ENCODE results near the gene TRAT1. TPM values are rescaled to one million over a fixed set of nuclear protein-coding genes. Genes with fewer than 3 reads are reported as not detected.

The TRAT1 gene
- total RNA-seq, 1 donor from 2014 or later: not detected

DNA sequence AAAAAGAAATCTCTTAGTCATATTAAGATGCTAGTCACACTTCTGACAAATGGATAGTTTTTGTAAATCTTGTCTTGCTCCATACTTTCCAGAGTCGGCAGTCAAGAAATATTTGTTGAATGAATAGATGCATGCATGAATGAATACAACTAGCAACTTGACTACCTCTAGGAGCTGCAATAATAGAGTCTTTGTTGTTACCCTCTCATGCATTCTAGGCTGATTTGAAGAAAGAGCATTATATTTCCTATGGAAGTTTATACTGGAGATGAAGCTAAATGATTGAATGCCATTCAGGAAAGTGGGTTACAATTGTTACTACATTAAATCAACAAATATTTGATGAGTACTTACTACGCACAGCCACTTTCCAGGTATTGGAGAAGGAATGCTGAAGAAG, 18.1 kb upstream of the TRAT1 start:
- no peak overlapping the region for H3K4me3 Mint-ChIP-seq
- ChIA-PET POLR2A (no interaction called here), CTCF (no interaction called here)
- intact Hi-C loops (cut with micrococcal nuclease): no loop called here
- no peaks in the 10 kb centered on the region for H3K36me3 Mint-ChIP-seq (ENCODE audit: low read depth)
- H3K4me1 Mint-ChIP-seq: no peaks in the 10 kb centered on the region
- no peak overlapping the region for H3K27ac Mint-ChIP-seq
- ATAC-seq (ENCODE audit: low read depth) (no peak), DNase-seq (no peak)
- TF ChIP-seq, protein P1, sequence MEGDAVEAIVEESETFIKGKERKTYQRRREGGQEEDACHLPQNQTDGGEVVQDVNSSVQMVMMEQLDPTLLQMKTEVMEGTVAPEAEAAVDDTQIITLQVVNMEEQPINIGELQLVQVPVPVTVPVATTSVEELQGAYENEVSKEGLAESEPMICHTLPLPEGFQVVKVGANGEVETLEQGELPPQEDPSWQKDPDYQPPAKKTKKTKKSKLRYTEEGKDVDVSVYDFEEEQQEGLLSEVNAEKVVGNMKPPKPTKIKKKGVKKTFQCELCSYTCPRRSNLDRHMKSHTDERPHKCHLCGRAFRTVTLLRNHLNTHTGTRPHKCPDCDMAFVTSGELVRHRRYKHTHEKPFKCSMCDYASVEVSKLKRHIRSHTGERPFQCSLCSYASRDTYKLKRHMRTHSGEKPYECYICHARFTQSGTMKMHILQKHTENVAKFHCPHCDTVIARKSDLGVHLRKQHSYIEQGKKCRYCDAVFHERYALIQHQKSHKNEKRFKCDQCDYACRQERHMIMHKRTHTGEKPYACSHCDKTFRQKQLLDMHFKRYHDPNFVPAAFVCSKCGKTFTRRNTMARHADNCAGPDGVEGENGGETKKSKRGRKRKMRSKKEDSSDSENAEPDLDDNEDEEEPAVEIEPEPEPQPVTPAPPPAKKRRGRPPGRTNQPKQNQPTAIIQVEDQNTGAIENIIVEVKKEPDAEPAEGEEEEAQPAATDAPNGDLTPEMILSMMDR (IDR thresholded peaks at IDR 0.05): no peak
- H3K27me3 Mint-ChIP-seq: no peaks in the 10 kb centered on the region
- H3K9me3 Mint-ChIP-seq: no peaks in the 10 kb centered on the region

DNA sequence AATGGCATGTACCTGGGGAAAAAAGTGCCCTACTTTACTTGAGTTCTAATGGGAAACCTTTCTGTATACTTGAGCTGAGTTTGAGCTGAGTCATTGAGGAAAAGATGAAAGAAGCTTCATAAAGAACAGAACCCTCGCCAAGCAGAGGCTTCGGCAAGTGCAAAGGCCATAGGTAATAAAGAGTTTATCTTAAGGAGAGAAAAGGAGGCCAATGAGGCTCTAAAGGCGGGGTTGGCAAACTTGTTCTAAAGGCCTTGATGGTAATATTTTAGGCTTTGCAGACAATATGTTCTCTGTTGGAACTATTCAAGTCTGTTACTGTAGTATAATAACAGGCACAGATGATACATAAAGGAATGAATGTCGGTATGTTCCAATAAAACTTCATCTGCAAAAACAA, 17.6 kb upstream of the TRAT1 start:
- no peak overlapping the region for H3K27ac Mint-ChIP-seq
- no peaks in the 10 kb centered on the region for H3K9me3 Mint-ChIP-seq
- TF ChIP-seq, protein P1 (IDR thresholded peaks at IDR 0.05): no peak
- H3K4me3 Mint-ChIP-seq: no peak overlapping the region
- ChIA-PET POLR2A (no interaction called here), CTCF (no interaction called here)
- no peak for DNase-seq
- no peaks in the 10 kb centered on the region for H3K27me3 Mint-ChIP-seq
- intact Hi-C loops (cut with micrococcal nuclease): no loop called here
- no peak for ATAC-seq (ENCODE audit: low read depth)
- H3K4me1 Mint-ChIP-seq: no peaks in the 10 kb centered on the region
- H3K36me3 Mint-ChIP-seq (ENCODE audit: low read depth): no peaks in the 10 kb centered on the region

DNA sequence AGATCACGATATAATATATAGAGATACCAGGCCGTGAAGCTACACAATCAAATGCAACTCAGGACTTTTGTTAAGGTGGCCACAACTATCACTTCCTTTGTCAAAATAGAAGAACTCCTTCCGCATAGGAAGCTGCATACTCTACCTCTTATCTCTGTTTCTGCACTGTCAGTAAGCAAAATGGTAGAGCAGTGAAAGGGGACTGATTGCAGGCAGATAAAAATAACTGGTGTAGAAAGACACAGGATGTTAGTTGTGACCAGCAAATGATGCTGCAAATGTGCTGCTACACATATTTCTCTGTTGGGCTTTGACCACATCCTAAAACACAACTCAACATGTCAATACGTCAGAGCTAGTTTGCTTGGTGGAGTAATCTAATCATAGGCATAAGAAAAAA, 16.3 kb upstream of the TRAT1 start:
- Mint-ChIP-seq H3K4me1 (no peaks in the 10 kb centered on the region), H3K27me3 (no peaks in the 10 kb centered on the region), H3K9me3 (no peaks in the 10 kb centered on the region), H3K4me3 (no peak overlapping the region), H3K36me3 (ENCODE audit: low read depth) (no peaks in the 10 kb centered on the region), H3K27ac (no peak overlapping the region)
- ATAC-seq (ENCODE audit: low read depth) (no peak), DNase-seq (no peak)
- ChIA-PET POLR2A (no interaction called here), CTCF (no interaction called here)
- intact Hi-C loops (cut with micrococcal nuclease): no loop called here
- TF ChIP-seq, protein P1 (IDR thresholded peaks at IDR 0.05): no peak

DNA sequence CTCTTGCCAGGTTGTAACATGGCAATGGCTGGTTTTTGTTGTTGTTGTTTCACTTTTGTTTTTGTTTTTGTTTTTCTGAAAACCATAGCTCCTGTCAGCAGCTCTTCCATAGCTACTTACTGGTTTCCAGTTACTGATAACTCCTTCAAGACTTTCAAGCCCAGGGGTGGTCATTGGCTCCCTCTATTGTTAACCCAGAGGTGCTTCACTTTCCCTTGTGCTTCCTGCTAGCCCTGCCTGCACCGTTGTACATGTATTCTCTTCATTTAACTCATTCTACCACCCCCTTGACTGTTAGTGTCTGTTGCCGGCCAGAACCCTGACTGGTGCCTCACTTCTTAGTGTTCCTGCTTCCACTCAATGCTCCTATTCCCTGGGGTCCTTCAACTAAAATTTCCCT, 4.2 kb upstream of the TRAT1 start:
- intact Hi-C loops (cut with micrococcal nuclease): loop anchor here (1.0 kb wide), 2 partner anchors 156 to 329 kb away; no protein-coding TSS in a partner anchor
- CTCF ChIA-PET: no interaction called here
- DNase-seq (no peak), ATAC-seq (ENCODE audit: low read depth) (no peak)
- no peak overlapping the region for H3K27ac Mint-ChIP-seq
- H3K36me3 Mint-ChIP-seq (ENCODE audit: low read depth): no peaks in the 10 kb centered on the region
- H3K4me3 Mint-ChIP-seq: no peak overlapping the region
- H3K27me3 Mint-ChIP-seq: peaks cover 6% of the 10 kb centered on the region
- TF ChIP-seq, protein P1 (IDR thresholded peaks at IDR 0.05): no peak
- no peaks in the 10 kb centered on the region for H3K9me3 Mint-ChIP-seq
- POLR2A ChIA-PET: no interaction called here
- no peaks in the 10 kb centered on the region for H3K4me1 Mint-ChIP-seq

DNA sequence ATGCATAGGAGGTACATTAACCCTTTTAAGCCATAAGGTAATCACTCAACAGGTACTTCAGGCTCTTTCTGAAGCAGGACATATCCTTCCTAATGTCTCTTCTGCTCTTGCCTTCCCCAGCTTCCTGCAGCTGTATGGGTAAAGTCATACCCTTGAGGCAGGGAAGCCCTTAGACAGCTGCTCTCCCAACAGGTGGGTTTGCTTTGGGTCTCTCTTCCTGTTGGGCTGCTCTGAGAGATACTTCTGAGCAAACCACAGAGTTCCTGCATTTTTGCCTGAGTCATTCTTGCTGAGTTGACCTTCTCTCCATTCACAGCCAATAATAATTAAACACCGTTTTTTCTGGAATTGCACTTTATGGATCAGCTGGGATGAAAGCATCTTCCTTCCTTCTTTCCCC, 2.0 kb upstream of the TRAT1 start:
- no peak overlapping the region for H3K4me3 Mint-ChIP-seq
- ATAC-seq (ENCODE audit: low read depth) (no peak), DNase-seq (no peak)
- TF ChIP-seq, protein P1 (IDR thresholded peaks at IDR 0.05): no peak
- POLR2A ChIA-PET: no interaction called here
- intact Hi-C loops (cut with micrococcal nuclease): no loop called here
- no peaks in the 10 kb centered on the region for H3K9me3 Mint-ChIP-seq
- H3K27me3 Mint-ChIP-seq: peaks cover 6% of the 10 kb centered on the region
- H3K36me3 Mint-ChIP-seq (ENCODE audit: low read depth): no peaks in the 10 kb centered on the region
- CTCF ChIA-PET: no interaction called here
- H3K27ac Mint-ChIP-seq: no peak overlapping the region
- no peaks in the 10 kb centered on the region for H3K4me1 Mint-ChIP-seq

Data from activated B cell treated with CpG ODN at 0.5 μM for 24 hours (primary cell).